Smooth muscle cell (in vitro differentiated cells): ENCODE results near the gene FIGN. TPM values are rescaled to one million over a fixed set of nuclear protein-coding genes. Genes with fewer than 3 reads are reported as not detected.

Source experiments
- DNase-seq: peaks from one replicate; lab custom pipeline; 2025; ENCODE audit not compliant: unreplicated experiment; lab: John Stamatoyannopoulos, UW
- H2AFZ ChIP-seq: fragments of 200-600 bp; sonication (generic); 2 replicates; pipeline ENCODE4 v1.6.0; 2016; ENCODE audit warnings: antibody characterized with exemption, low read depth, mild to moderate bottlenecking
- H3F3A ChIP-seq: fragments of 200-600 bp; sonication (generic); 2 replicates; pipeline ENCODE4 v1.6.0; 2017; ENCODE audit warnings: antibody characterized with exemption, low read depth
- H3K27ac ChIP-seq: fragments of 200-600 bp; sonication (generic); 2 replicates; pipeline ENCODE4 v1.5.1; 2016; ENCODE audit warnings: low read depth, mild to moderate bottlenecking
- H3K27me3 ChIP-seq: fragments of 200-600 bp; sonication (generic); 2 replicates; pipeline ENCODE4 v1.6.1; 2016; ENCODE audit warnings: low read depth, mild to moderate bottlenecking
- H3K36me3 ChIP-seq: fragments of 200-600 bp; sonication (generic); 2 replicates; pipeline ENCODE4 v1.5.1; 2016; ENCODE audit warnings: low read depth
- H3K4me1 ChIP-seq: fragments of 200-600 bp; sonication (generic); 2 replicates; pipeline ENCODE4 v1.5.1; 2016; ENCODE audit warnings: low read depth
- H3K4me2 ChIP-seq: fragments of 200-600 bp; sonication (generic); 2 replicates; pipeline ENCODE4 v1.6.0; 2016; ENCODE audit warnings: mild to moderate bottlenecking
- H3K4me3 ChIP-seq: fragments of 200-600 bp; sonication (generic); 2 replicates; pipeline ENCODE4 v1.5.1; 2016; ENCODE audit warnings: mild to moderate bottlenecking
- H3K79me2 ChIP-seq: fragments of 200-600 bp; sonication (generic); 2 replicates; pipeline ENCODE4 v1.6.0; 2016; ENCODE audit warnings: low read depth, mild to moderate bottlenecking
- H3K9ac ChIP-seq: fragments of 200-600 bp; sonication (generic); 2 replicates; pipeline ENCODE4 v1.6.0; 2016; ENCODE audit warnings: low read depth
- H3K9me3 ChIP-seq: fragments of 200-600 bp; sonication (generic); replicated peaks from 2 replicates; pipeline ENCODE4 v1.5.1; 2016; ENCODE audit warnings: low read depth
- H4K20me1 ChIP-seq: fragments of 200-600 bp; sonication (generic); 2 replicates; pipeline ENCODE4 v1.6.0; 2016; ENCODE audit warnings: low read depth
- WGBS: methylation state at CpG from one replicate; pipeline ENCODE4 v1.1.7; 2016; ENCODE audit warnings: low lambda C conversion rate; 5-methylcytosine and 5-hydroxymethylcytosine counted together
- polyA plus RNA-seq: library from polyadenylated mRNA; unstranded; fragments of >200 nt; fragmentation: Nextera tagmentation; extraction: Ambion mirVana; gene quantifications from 2 replicates; pipeline ENCODE4 v1.2.1, GENCODE V29; 2016
- total RNA-seq: library from RNA; depleted of rRNA; stranded (reverse); fragments of >200 nt; gene quantifications from 2 replicates; pipeline ENCODE4 v1.2.3, GENCODE V29; 2014
- TF ChIP-seq, protein P1 (sequence below): fragments of 200-600 bp; sonication (generic); IDR thresholded peaks from 2 replicates; pipeline ENCODE4 v1.5.1; 2017; ENCODE audit warnings: borderline replicate concordance, mild to moderate bottlenecking, antibody characterized with exemption; ENCODE audit not compliant: insufficient read depth, poor library complexity, severe bottlenecking

FIGN gene
- total and polyA plus RNA-seq, 2 experiments from 2014 or later, result 0.71 to 4.8 TPM

GRCh38 chr2:163564236-163564635 lies 171.6 kb downstream of the FIGN start:
- Histone ChIP-seq H2AFZ (no peak overlapping the region), H3K4me3 (no peak overlapping the region), H3K27ac (no peak overlapping the region), H3K36me3 (no peaks in the 10 kb centered on the region), H3K4me1 (peaks cover 5% of the 10 kb centered on the region), H3K4me2 (no peak overlapping the region), H3K9ac (no peak overlapping the region), H4K20me1 (no peaks in the 10 kb centered on the region), H3K9me3 (no peaks in the 10 kb centered on the region), H3F3A (no peaks in the 10 kb centered on the region), H3K27me3 (no peaks in the 10 kb centered on the region), H3K79me2 (no peaks in the 10 kb centered on the region)
- no peak for DNase-seq
- TF ChIP-seq, protein P1, sequence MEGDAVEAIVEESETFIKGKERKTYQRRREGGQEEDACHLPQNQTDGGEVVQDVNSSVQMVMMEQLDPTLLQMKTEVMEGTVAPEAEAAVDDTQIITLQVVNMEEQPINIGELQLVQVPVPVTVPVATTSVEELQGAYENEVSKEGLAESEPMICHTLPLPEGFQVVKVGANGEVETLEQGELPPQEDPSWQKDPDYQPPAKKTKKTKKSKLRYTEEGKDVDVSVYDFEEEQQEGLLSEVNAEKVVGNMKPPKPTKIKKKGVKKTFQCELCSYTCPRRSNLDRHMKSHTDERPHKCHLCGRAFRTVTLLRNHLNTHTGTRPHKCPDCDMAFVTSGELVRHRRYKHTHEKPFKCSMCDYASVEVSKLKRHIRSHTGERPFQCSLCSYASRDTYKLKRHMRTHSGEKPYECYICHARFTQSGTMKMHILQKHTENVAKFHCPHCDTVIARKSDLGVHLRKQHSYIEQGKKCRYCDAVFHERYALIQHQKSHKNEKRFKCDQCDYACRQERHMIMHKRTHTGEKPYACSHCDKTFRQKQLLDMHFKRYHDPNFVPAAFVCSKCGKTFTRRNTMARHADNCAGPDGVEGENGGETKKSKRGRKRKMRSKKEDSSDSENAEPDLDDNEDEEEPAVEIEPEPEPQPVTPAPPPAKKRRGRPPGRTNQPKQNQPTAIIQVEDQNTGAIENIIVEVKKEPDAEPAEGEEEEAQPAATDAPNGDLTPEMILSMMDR, result no peak

DNA sequence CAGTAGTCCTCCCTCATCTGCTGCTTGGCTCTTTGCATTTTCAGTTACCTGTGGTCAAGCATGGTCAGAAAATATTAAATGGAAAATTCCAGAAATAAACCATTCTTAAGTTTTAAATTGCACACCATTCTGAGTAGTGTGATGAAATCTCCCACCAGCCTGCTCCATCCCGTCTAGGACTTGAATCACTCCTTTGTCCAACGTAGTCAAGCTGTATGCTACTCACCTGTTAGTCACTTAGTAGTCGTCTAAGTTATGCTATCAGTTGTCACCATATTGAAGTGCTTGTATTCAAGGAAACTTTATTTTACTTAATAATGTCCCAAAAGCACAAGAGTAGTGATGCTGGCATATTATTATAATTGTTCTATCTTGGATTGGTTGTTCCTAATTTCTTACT lies 172.5 kb downstream of the FIGN start:
- TF ChIP-seq, protein P1, result no peak

DNA sequence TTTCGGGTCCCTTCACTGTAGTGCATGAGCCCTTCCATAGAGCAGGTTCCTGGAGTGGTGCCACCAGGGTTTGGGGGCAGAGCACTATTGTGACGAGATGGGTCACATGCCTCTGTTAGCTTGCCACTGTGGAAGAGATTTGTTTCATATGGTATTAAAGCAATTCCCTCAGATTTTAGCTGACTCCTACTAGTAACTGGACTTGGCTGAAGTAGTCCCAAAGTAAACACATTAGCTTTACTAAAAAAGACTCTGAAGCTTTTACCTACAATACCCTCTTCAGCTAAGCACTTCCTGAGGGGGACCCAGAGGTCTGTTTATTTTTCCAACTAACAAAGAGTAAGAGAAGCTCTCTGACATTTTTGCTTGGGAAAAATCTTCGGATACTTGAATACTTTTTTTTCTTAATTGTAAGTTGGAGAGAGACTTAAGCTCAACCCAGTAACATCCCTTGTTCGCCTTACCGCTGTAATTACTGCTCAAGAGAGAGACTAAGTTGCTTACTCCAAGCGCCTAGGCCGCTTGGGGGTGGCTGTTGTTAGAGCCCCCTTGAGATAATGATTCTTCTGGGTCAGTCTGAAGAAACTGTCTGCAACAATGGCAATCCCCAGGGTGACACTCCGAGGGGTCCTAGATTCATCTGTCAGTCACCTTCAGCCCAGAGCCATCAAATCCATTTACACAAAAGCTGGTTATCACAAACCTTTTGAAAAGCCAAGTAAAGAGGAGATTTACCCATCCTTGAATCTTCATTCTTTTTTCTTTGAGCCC lies 177.4 kb downstream of the FIGN start:
- 92% methylated on average over 8 of the region's 8 CpGs for WGBS
- Histone ChIP-seq H3K9ac (no peak overlapping the region), H3K4me2 (no peak overlapping the region), H4K20me1 (no peaks in the 10 kb centered on the region), H3F3A (no peaks in the 10 kb centered on the region), H3K79me2 (no peaks in the 10 kb centered on the region), H3K27ac (no peak overlapping the region), H3K4me3 (no peak overlapping the region), H2AFZ (no peak overlapping the region), H3K4me1 (peaks cover 16% of the 10 kb centered on the region), H3K36me3 (no peaks in the 10 kb centered on the region), H3K9me3 (no peaks in the 10 kb centered on the region), H3K27me3 (no peaks in the 10 kb centered on the region)
- TF ChIP-seq, protein P1, result no peak
- no peak for DNase-seq

More for the DNA sequence above, 172.5 kb downstream of the FIGN start:
- no peak overlapping the region for H3K9ac ChIP-seq
- H3K27me3 ChIP-seq, result no peaks in the 10 kb centered on the region
- DNase-seq, result no peak
- no peak overlapping the region for H2AFZ ChIP-seq
- H4K20me1 ChIP-seq, result no peaks in the 10 kb centered on the region
- no peaks in the 10 kb centered on the region for H3K9me3 ChIP-seq
- H3F3A ChIP-seq, result no peaks in the 10 kb centered on the region
- no peak overlapping the region for H3K4me3 ChIP-seq
- WGBS, result 69% methylated on average over 3 of the region's 3 CpGs
- no peak overlapping the region for H3K27ac ChIP-seq
- no peaks in the 10 kb centered on the region for H3K36me3 ChIP-seq
- peaks cover 9% of the 10 kb centered on the region for H3K4me1 ChIP-seq
- no peak overlapping the region for H3K4me2 ChIP-seq
- no peaks in the 10 kb centered on the region for H3K79me2 ChIP-seq

- Histone ChIP-seq H3K27me3 (no peaks in the 10 kb centered on the region), H3K36me3 (no peaks in the 10 kb centered on the region), H2AFZ (no peak overlapping the region), H3K4me2 (no peak overlapping the region), H3K4me1 (peaks cover 16% of the 10 kb centered on the region), H3K9me3 (no peaks in the 10 kb centered on the region), H3K4me3 (no peak overlapping the region), H3K9ac (no peak overlapping the region), H4K20me1 (no peaks in the 10 kb centered on the region), H3K79me2 (no peaks in the 10 kb centered on the region), H3F3A (no peaks in the 10 kb centered on the region), H3K27ac (no peak overlapping the region)
- DNase-seq, result no peak
- 85% methylated on average over 2 of the region's 2 CpGs for whole genome bisulfite sequencing
- TF ChIP-seq, protein P1, result no peak
These were observed 179.3 kb downstream of the FIGN start for GRCh38 chr2:163556511-163556910.
